ENCODE measurements around the gene CARM1.
A peak's percentile ranks its signal among the peaks of the same experiment; 100 is the strongest.
"Not testable (repeated sequence)": the region's sequence is repeated elsewhere in the genome, so short reads cannot be mapped to it uniquely, and the experiment has no call there.

Gene CARM1

GRCh38 chr19:10946958-10947657, 75.8 kb downstream of the CARM1 start:
- Mint-ChIP-seq H3K4me1 (ENCODE audit: low read depth) (peaks cover 6% of the 10 kb centered on the region), H3K27ac (no peak overlapping the region), H3K4me3 (no peak overlapping the region), H3K9me3 (no peaks in the 10 kb centered on the region), H3K27me3 (no peaks in the 10 kb centered on the region), H3K36me3 (ENCODE audit: low read depth) (no peaks in the 10 kb centered on the region)

DNA sequence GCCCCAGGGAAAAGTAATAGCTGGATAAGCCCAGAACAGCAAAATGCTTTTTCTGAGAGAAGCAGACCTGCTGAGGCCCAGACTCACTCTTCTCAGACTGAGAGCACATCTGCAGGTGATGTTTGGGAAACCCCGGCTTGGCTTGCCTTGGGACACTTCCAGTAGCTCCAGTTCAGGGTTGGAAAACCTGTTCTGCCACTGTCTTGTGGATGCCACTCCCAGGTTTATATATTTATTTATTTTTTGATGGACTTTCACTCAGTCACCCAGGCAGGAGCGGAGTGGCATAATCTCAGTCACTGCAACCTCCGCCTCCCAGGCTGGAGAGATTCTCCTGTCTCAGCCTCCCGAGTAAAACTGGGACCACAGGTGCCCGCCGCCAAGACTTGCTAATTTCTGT, 81.5 kb downstream of the CARM1 start:
- H3K9me3 Mint-ChIP-seq = no peaks in the 10 kb centered on the region
- no peak overlapping the region for H3K4me3 Mint-ChIP-seq
- no peaks in the 10 kb centered on the region for H3K27me3 Mint-ChIP-seq
- peaks cover 4% of the 10 kb centered on the region for H3K4me1 Mint-ChIP-seq (ENCODE audit: low read depth)
- H3K27ac Mint-ChIP-seq = no peak overlapping the region
- no peaks in the 10 kb centered on the region for H3K36me3 Mint-ChIP-seq (ENCODE audit: low read depth)

GRCh38 chr19:10959277-10959968, 88.1 kb downstream of the CARM1 start:
- not testable (repeated sequence) for H3K36me3 Mint-ChIP-seq (ENCODE audit: low read depth); H3K9me3 Mint-ChIP-seq; H3K27me3 Mint-ChIP-seq
- Mint-ChIP-seq H3K4me1 (ENCODE audit: low read depth) (peaks cover 42% of the 10 kb centered on the region), H3K4me3 (peak overlapping the region; percentile 87), H3K27ac (peak overlapping the region; percentile 86)

DNA sequence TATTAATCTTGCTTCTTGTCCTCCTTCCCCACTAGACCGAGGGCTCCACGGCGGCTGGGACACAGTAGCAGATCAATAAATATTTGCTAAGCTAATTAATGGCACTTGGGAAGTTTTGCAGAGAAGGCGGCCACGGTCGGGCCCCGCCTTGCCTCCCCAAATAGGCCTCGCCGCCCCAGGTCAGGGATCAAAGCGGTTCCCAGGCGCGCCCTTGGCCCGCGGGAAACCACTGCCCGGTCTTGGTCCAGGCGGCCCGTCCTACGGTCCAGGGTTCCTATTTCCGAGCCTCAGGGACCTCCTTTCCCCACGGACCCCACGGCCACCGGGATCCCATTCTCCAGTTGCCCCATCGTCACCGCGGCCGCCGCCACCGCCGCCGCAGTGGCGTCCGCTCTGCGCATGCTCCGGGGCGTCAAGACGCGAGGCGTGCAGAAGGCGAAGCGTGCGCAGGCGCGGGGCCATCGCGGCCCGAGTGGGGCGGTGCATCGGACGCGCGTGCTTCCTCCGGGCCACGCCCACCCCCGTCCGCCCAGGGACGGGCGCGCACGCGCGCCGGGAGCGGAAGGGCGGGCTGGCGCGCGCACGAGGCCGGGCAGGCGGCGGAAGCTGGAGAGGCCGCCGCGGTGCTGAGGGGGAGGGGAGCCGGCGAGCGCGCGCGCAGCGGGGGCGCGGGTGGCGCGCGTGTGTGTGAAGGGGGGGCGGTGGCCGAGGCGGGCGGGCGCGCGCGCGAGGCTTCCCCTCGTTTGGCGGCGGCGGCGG, 89.1 kb downstream of the CARM1 start, which contains the start of gene SMARCA4:
SMARCA4 (plus strand) TSS at position 717 of the 759 bp plus-strand sequence. CDS start 23,122 bp downstream, outside the sequence.
- Mint-ChIP-seq H3K27me3 (no peaks in the 10 kb centered on the region), H3K36me3 (ENCODE audit: low read depth) (peaks cover 3% of the 10 kb centered on the region), H3K27ac (peak within 1 kb of the TSS; percentile 90), H3K4me3 (peak within 1 kb of the TSS; percentile 93), H3K4me1 (ENCODE audit: low read depth) (peaks cover 51% of the 10 kb centered on the region), H3K9me3 (no peaks in the 10 kb centered on the region)

GRCh38 chr19:10961073-10961860, 89.9 kb downstream of the CARM1 start:
- peak overlapping the region; percentile 93 for H3K4me3 Mint-ChIP-seq
- H3K27ac Mint-ChIP-seq = peak overlapping the region; percentile 90
- H3K27me3 Mint-ChIP-seq = no peaks in the 10 kb centered on the region
- H3K4me1 Mint-ChIP-seq (ENCODE audit: low read depth) = peaks cover 55% of the 10 kb centered on the region
- peaks cover 3% of the 10 kb centered on the region for H3K36me3 Mint-ChIP-seq (ENCODE audit: low read depth)
- H3K9me3 Mint-ChIP-seq = no peaks in the 10 kb centered on the region

DNA sequence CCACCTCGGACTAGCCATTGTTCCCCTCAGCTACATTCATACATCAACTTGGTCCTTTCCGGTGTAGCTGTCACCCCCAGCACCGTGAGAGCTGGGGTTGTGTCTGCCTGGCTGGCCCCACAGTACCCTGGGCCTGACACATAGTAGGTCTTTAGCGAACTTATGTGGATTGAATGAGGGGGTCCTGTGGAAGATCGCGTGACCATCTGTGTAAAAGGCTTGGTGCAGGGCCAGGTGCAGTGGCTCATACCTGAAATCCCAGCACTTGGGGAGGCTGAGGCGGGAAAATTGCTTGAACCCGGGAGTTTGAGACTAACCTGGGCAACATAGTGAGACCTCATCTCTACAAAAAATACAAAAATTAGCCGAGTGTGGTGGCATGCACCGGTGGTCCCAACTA, 91.5 kb downstream of the CARM1 start:
- no peaks in the 10 kb centered on the region for H3K9me3 Mint-ChIP-seq
- peak overlapping the region; percentile 93 for H3K4me3 Mint-ChIP-seq
- H3K36me3 Mint-ChIP-seq (ENCODE audit: low read depth) = peaks cover 3% of the 10 kb centered on the region
- no peaks in the 10 kb centered on the region for H3K27me3 Mint-ChIP-seq
- peaks cover 58% of the 10 kb centered on the region for H3K4me1 Mint-ChIP-seq (ENCODE audit: low read depth)
- H3K27ac Mint-ChIP-seq = no peak overlapping the region

GRCh38 chr19:10963865-10964264, 92.5 kb downstream of the CARM1 start:
- peaks cover 68% of the 10 kb centered on the region for H3K4me1 Mint-ChIP-seq (ENCODE audit: low read depth)
- no peaks in the 10 kb centered on the region for H3K9me3 Mint-ChIP-seq
- no peaks in the 10 kb centered on the region for H3K36me3 Mint-ChIP-seq (ENCODE audit: low read depth)
- H3K4me3 Mint-ChIP-seq = peak overlapping the region; percentile 93
- peak overlapping the region; percentile 82 for H3K27ac Mint-ChIP-seq
- no peaks in the 10 kb centered on the region for H3K27me3 Mint-ChIP-seq

DNA sequence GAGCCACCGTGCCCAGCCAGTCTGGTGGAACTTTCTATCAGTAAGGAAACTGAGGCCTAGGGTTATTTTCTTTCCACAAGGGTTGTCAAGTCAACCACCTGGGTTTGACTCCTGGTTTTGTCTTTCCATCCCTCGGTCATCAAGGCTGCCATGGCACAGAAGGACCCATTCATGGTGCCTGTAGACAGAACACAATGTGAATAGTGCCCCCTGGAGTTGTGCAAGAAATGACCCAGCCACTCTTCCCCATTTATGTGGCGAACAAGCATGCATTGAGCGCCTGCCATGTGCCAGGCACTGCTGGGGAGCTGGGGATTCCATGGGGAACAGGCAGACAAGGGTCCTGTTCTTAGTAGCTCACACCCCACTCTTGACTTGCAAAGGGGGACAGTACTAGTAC, 93.5 kb downstream of the CARM1 start:
- Mint-ChIP-seq H3K27me3 (no peaks in the 10 kb centered on the region), H3K9me3 (no peaks in the 10 kb centered on the region), H3K27ac (no peak overlapping the region), H3K4me1 (ENCODE audit: low read depth) (peaks cover 68% of the 10 kb centered on the region), H3K36me3 (ENCODE audit: low read depth) (peaks cover 3% of the 10 kb centered on the region), H3K4me3 (no peak overlapping the region)

DNA sequence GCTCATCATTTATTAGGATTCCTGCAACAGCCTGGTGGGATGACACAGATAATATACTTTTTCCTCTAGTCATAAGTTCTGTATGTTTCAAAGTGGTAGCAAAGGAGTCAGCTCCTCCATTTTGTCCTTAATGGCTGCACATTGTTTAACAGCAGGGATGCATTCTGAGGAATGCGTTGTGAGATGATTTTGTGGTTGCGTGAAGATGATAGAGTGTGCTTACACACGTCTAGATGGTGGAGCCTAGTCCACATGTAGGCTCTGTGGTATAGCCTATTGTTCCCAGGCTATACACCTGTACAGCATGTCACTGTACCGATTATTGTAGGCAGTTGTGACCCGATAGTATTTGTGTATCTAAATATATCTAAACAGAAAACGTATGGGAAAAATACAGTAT, 94.0 kb downstream of the CARM1 start:
- H3K9me3 Mint-ChIP-seq = no peaks in the 10 kb centered on the region
- H3K27me3 Mint-ChIP-seq = no peaks in the 10 kb centered on the region
- H3K36me3 Mint-ChIP-seq (ENCODE audit: low read depth) = peaks cover 3% of the 10 kb centered on the region
- peaks cover 65% of the 10 kb centered on the region for H3K4me1 Mint-ChIP-seq (ENCODE audit: low read depth)
- no peak overlapping the region for H3K27ac Mint-ChIP-seq
- H3K4me3 Mint-ChIP-seq = no peak overlapping the region

DNA sequence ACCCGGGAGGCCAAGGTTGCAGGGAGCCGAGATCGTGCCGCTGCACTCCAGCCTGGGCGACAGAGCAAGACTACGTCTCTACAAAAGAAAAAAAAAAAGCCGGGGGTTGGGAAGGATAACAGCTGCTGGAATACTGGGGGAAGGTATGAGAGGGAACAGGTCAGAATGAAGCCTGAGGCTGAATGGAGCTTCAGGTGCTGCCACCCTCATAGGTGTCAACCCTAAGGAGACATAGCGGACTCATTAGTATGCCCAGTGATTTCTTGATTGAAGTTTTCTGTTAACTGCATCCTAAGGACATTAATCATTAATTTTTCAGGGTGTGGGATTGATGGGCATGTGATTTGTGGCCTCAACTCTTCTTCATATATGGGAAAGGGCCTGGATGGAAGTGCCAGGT, 95.5 kb downstream of the CARM1 start:
- Mint-ChIP-seq H3K27me3 (no peaks in the 10 kb centered on the region), H3K4me1 (ENCODE audit: low read depth) (peaks cover 62% of the 10 kb centered on the region), H3K4me3 (no peak overlapping the region), H3K27ac (no peak overlapping the region), H3K9me3 (no peaks in the 10 kb centered on the region), H3K36me3 (ENCODE audit: low read depth) (peaks cover 3% of the 10 kb centered on the region)

DNA sequence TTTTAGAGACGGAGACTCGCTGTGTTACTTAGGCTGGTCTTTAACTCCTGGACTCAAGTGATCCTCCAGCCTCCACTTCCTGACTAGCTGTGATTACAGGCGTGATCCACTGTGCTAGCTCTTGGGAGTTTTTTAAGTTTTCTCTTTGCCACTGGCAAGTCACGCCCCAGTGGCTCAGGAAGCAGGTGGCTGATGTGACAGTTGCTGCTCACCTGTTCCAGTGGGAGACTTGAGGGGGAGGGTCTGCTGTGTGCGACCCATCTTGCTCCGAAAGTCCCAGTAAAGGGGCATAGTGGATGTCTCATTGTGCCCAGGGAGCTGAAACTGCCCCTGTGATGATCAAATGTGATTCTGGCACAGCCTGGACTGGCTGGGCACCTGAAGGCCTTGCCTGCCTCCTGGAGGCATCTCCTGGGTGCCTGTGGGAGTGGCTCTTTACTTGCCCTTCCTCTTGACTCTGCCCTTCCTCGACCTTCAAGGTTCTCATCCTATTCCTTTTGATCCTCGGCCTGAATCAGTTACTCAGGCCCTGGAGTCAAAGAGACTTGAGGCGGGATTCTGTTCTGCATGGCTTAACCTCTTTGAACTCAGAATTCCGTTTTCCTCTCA, 97.3 kb downstream of the CARM1 start:
- Mint-ChIP-seq H3K27ac (peak overlapping the region; percentile 55), H3K9me3 (no peaks in the 10 kb centered on the region), H3K27me3 (no peaks in the 10 kb centered on the region)

DNA sequence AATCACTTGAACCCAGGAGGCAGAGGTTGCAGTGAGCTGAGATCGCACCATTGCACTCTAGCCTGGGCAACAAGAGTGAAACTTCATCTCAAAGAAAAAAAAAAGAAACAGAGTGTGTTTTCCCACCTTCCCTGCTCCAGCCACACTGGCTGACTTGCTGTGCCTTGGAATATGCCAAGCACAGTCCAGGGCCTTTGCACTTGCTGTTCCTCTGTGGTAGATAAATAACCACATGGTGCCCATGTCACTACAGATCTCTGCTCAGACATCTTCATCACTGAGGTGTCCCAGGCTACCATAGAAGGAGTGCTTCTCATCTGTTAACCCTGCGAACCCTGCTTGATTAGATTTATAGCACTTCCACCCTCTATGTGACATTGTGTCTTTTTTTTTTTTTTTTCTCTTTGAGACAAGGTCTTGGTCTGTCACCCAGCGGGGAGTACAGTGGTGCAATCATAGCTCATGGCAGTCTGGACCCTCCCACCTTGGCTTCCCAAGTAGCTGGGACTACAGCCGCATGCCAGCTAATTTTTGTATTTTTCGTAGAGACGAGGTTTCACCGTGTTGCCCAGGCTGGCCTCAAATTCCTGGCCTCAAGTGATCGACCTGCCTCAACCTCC, 99.9 kb downstream of the CARM1 start:
- peaks cover 43% of the 10 kb centered on the region for H3K4me1 Mint-ChIP-seq (ENCODE audit: low read depth)
- H3K27me3 Mint-ChIP-seq = no peaks in the 10 kb centered on the region
- peaks cover 3% of the 10 kb centered on the region for H3K36me3 Mint-ChIP-seq (ENCODE audit: low read depth)
- H3K27ac Mint-ChIP-seq = no peak overlapping the region
- H3K4me3 Mint-ChIP-seq = no peak overlapping the region
- H3K9me3 Mint-ChIP-seq = no peaks in the 10 kb centered on the region

More for the DNA sequence above, 97.3 kb downstream of the CARM1 start:
- peaks cover 3% of the 10 kb centered on the region for H3K36me3 Mint-ChIP-seq (ENCODE audit: low read depth)
- H3K4me3 Mint-ChIP-seq = no peak overlapping the region
- peaks cover 48% of the 10 kb centered on the region for H3K4me1 Mint-ChIP-seq (ENCODE audit: low read depth)

Measured in stimulated activated naive CD8-positive, alpha-beta T cell treated with anti-CD3 and anti-CD28 coated beads, Interleukin-15, Interleukin-2, amounts not matched to agents 100 ng/mL and 50 ng/mL, for 24 hours (primary cell).